Stimulated activated CD8-positive, alpha-beta memory T cell treated with anti-CD3 and anti-CD28 coated beads, Interleukin-7, amount 100 ng/mL, for 48 hours (primary cell): ENCODE data around the gene OXGR1.
A peak's percentile ranks its signal among the peaks of the same experiment; 100 is the strongest.
"Not testable (repeated sequence)": the region's sequence is repeated elsewhere in the genome, so short reads cannot be mapped to it uniquely, and the experiment has no call there.

Experiments
- DNase-seq, 2 donors: peaks; one replicate each; pipeline ENCODE4 v3.0.0-alpha.2; 2020; ENCODE audit warnings: low read depth in 1 of 2; ENCODE audit errors: extremely low read depth in 1 of 2

Gene OXGR1

GRCh38 chr13:96994017-96994857 is at the start of gene OXGR1:
Gene OXGR1 (minus strand): TSS chr13:96994476. CDS start chr13:96987759, 6,717 bp downstream.
- DNase-seq: no peak

- DNase-seq: no peak
Observed at GRCh38 chr13:97043302-97043701, 49.0 kb upstream of the OXGR1 start.

DNA sequence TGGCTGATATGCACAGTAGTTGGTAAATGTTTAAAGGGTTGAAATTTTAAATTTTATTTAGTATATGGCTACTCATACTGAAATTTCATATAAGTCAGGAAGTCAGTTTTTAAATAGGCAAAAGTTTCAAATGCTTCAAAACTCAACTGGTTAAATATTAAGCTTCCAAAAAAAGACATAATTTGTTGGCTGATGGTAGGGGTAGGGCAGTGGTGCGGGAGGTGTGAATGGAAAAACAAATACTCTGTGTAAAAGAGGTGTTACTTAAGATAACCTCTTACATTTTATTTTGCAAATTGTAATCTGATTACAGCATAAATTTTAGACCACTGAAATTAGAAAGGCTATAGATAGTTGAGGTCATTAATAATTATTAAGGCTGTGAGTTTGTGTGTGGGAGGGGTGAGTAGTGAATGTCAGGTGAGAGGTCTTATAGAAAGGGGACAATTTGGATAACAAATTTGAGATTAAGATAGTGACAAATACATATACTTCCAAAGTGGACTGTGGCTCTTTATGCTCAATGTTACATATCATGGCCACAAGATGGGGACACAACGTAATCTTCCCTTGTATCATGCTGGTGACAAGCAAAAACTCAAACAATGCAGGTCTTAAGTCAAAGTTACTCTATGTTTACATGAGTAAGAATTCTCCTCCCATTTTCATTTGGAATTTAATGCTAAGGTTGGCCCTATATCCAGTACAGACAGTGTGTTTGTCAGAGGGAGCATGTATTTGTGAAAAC is 36.6 kb upstream of the OXGR1 start:
- DNase-seq: no peak

GRCh38 chr13:97028441-97029299 is 34.4 kb upstream of the OXGR1 start:
- DNase-seq: peak in 1 of 2 donors; percentile 8

- DNase-seq: no peak
Observed at GRCh38 chr13:97027162-97027554, 32.9 kb upstream of the OXGR1 start.

DNA sequence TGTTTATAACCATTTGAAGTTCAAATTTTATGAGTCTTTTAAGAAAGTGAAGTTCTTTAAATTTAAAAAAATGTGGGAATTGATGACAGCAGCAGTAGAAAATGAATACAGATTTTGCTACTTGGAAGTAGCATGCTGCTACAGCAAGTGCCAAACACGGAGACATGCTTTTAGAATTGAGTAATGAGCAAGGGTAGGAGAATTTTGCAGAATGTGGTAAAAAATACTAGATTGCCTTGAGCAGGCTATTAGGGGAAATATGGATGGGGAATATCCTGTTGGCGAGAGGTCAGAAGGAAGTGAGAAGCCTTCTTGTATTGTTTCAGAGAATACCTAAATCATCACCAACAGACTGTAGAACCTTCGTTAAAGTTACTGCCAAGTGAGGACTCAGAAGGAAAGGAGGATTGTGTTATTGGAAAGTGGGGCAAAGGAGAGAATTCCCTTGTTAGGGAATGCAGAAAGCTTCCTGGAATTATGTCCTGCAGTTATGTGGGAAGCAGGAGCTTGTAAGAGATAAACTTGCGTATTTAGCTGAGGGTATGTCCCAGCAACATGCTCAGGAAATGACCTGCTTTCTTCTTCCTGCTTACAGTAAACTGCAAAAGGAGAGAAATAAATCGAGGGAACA is 32.4 kb upstream of the OXGR1 start:
- no peak for DNase-seq

- DNase-seq: not testable (repeated sequence)
Observed at GRCh38 chr13:97023812-97024211, 29.5 kb upstream of the OXGR1 start.

GRCh38 chr13:97023117-97023516 is 28.8 kb upstream of the OXGR1 start:
- no peak for DNase-seq

DNA sequence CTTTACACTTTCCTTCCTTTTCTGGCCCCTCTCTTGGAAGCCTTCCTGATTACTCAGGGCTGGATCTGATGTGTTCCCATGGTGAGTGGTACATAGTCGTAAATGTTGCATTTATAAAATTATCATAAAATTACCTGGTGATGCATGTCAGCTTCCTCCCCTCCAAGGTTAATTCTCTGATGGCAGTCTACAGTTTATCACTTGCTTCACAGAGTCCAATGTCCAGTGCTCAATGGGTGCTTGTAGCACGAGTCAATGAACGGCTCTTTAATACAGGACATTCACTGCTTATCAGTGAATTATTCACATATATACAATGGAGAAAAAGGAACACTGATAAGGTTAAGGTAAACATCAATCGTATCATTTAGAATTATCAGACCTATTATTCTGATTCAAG is 27.0 kb upstream of the OXGR1 start:
- no peak for DNase-seq

- DNase-seq: no peak
Observed at GRCh38 chr13:97020689-97021240, 26.5 kb upstream of the OXGR1 start.

DNA sequence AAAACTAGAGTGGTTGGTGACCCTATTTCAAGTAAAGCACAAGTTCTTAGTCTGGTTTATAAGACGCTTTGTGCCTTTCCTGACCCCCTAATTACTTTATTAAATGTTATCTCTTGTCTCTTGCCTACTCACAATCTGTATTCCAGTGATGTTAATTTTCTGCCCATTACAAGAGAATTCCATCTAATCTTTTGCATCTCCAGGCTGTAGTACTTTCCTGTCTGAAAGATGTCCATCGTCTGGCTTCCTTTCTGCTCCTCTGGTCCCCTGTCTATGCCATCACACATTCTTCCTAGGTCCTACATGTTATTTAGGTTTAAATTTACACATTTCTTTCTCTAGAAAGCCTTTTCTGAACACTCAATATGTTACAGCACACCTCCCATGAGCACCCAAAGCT is 25.9 kb upstream of the OXGR1 start:
- DNase-seq: no peak

DNA sequence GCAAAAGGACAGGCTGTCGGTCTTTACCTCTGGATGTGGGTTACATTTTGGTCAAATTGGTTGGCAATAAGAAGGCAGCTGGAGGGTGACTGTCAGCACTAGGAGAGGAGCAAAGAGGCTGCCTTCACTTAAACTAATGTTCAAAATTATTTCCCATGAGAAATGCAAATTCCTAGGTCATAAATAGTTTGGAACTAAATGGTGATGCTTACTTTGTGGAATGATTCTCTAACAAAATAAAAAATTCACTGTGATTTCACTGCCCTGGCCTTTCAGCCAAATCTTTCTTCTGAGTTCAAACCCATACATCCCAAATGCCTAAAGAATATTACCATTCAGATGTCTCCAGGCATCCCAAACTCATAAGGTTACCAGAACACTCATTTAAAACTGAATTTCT is 25.0 kb upstream of the OXGR1 start:
- no peak for DNase-seq

DNA sequence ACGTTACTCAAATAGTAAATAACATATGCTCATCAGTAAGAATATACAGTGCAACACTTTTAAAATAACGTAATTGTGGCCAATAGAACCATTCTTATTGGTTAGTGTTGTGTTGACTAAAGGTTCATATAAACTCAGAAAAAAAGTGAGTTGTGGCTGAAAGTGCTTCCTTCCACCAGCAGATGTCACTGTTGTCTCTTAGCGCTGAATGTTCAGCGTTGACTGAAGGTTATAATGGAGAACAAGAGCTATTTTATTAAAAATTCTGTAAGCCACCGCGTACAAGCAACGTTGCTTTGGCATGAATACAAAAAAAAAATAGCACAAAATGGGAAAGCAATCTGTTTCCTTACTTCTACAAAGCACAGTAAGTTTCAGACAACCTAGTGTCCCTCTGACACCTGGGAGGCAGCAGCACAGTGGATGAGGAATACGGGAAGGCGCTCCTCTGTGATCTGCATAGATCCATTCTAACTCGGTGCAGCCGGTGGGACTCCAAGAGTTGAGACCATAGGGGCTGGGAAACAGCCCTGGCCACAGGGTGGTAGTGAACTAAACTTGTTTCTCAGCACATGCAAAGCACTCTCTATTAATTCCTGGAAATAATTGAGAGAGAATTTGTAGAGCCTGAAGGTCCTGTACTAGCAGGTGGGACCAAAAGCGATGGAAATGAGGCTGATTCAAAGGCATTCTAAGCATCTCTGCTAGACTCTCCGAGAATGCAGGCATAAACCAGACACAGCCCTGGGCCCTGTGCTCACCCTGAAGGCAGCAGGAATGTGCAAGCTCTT is 23.9 kb upstream of the OXGR1 start:
- DNase-seq: no peak

GRCh38 chr13:97017322-97017721 is 23.0 kb upstream of the OXGR1 start:
- no peak for DNase-seq

- DNase-seq: no peak
Observed at GRCh38 chr13:97015661-97016350, 21.5 kb upstream of the OXGR1 start.

GRCh38 chr13:97012251-97013048 is 18.2 kb upstream of the OXGR1 start:
- no peak for DNase-seq

GRCh38 chr13:97011446-97012131 is 17.3 kb upstream of the OXGR1 start:
- no peak for DNase-seq

DNA sequence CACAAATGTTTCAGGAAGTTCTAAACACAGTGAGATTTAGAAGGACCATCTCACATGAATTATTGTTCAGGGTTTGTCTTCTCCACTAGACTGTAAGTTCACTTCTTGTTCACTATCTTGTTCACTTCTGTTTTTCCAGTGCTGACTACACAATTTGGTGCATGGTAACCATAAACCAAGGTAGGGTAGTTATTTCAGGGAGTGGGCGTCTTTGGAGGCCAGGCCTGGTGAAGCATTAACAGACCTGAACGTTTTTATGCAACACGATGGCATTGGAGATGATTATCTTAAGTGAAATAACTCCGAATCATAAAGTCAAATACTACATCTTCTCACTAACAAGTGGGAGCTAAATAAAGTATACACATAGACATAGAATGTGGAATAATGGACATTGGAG is 14.4 kb upstream of the OXGR1 start:
- DNase-seq: no peak
